ENCODE results near the gene NUDT4. TPM values are rescaled to one million over a fixed set of nuclear protein-coding genes. Genes with fewer than 3 reads are reported as not detected.
"Not testable (repeated sequence)": the region's sequence is repeated elsewhere in the genome, so short reads cannot be mapped to it uniquely, and the experiment has no call there.

Gene NUDT4
- polyA plus RNA-seq, 1 experiment: 77.7 TPM

DNA sequence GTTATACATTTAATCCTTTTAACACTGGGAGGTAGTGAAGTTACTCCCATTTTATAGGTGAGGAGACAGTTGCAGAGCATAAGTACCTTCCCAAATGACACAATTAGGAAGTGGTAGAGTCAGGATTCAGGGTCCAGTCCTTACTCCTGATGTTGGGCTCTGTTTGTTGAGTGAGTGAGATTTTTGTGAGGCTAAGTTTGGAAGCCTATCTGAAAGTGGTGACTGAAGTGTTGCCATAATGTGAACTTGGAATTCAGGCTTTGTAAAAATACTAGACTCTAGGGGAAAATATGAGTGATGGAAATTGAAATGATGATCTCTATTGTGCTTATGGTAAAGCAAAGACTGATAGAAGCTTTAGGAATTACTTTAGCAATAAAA lies 2.2 kb downstream of the NUDT4 start:
- H3K4me3 ChIP-seq (ENCODE audit: low read depth, low read length): peak overlapping the region; percentile 91
- H3K9me3 ChIP-seq (ENCODE audit: control insufficient read depth, insufficient read depth, low read length): no peaks in the 10 kb centered on the region
- POLR2A ChIA-PET: no interaction called here
- CTCF ChIA-PET: interaction anchor here (0.7 to 6.4 kb wide), 8 partner anchors 9 to 395 kb away, joined by 3 to 49 read pairs (median 5); no protein-coding TSS in a partner anchor
- TF ChIP-seq, protein P1, sequence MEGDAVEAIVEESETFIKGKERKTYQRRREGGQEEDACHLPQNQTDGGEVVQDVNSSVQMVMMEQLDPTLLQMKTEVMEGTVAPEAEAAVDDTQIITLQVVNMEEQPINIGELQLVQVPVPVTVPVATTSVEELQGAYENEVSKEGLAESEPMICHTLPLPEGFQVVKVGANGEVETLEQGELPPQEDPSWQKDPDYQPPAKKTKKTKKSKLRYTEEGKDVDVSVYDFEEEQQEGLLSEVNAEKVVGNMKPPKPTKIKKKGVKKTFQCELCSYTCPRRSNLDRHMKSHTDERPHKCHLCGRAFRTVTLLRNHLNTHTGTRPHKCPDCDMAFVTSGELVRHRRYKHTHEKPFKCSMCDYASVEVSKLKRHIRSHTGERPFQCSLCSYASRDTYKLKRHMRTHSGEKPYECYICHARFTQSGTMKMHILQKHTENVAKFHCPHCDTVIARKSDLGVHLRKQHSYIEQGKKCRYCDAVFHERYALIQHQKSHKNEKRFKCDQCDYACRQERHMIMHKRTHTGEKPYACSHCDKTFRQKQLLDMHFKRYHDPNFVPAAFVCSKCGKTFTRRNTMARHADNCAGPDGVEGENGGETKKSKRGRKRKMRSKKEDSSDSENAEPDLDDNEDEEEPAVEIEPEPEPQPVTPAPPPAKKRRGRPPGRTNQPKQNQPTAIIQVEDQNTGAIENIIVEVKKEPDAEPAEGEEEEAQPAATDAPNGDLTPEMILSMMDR (IDR thresholded peaks at IDR 0.05; ENCODE audit: low read depth, low read length): no peak
- H3K27ac ChIP-seq (ENCODE audit: low read depth, low read length): no peak overlapping the region
- no peaks in the 10 kb centered on the region for H3K27me3 ChIP-seq (ENCODE audit: control insufficient read depth, insufficient read depth, low read length)
- DNase-seq (ENCODE audit: low read depth, low spot score): no peak

DNA sequence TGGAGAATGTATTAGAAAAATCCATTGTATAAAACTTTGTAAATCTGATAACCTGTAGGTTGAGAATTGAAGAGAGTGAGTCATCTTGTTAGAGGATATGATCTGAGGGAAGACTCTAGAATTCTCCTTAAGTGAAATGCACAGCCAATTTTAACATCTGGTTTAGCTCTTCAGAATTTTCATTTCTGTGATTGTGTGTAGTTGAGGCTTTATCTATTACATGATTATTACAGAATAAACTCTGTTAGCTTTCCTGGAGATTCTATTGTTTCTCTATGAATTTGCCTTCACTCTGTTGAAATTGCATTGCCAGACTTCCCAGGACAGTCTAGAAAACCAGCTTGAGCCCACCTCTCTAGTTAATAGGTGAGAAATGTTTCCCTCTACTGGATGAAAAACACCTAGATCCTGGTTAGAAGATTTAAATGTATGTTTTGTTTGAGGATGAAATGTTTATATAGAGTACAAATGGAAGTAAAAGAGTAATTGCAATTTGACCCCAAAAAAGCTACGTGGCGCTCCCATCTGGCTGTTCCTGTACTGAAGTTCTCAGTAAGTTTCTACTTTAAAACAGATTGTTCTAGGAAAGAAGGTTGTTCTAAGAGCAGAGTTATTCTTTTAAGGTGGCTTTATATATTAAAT lies 2.9 kb downstream of the NUDT4 start:
- H3K27ac ChIP-seq (ENCODE audit: low read depth, low read length): peak overlapping the region; percentile 75
- ChIA-PET CTCF (interaction anchor here (0.7 to 6.4 kb wide), 10 partner anchors 8 to 396 kb away, joined by 3 to 49 read pairs (median 4); no protein-coding TSS in a partner anchor), POLR2A (interaction anchor here (0.8 to 1.3 kb wide), 2 partner anchors 451 to 757 kb away, joined by 3 read pairs; no protein-coding TSS in a partner anchor)
- H3K9me3 ChIP-seq (ENCODE audit: control insufficient read depth, insufficient read depth, low read length): no peaks in the 10 kb centered on the region
- H3K4me3 ChIP-seq (ENCODE audit: low read depth, low read length): peak overlapping the region; percentile 91
- H3K27me3 ChIP-seq (ENCODE audit: control insufficient read depth, insufficient read depth, low read length): no peaks in the 10 kb centered on the region
- no peak for DNase-seq (ENCODE audit: low read depth, low spot score)
- TF ChIP-seq, protein P1 (IDR thresholded peaks at IDR 0.05; ENCODE audit: low read depth, low read length): peak; percentile 42

DNA sequence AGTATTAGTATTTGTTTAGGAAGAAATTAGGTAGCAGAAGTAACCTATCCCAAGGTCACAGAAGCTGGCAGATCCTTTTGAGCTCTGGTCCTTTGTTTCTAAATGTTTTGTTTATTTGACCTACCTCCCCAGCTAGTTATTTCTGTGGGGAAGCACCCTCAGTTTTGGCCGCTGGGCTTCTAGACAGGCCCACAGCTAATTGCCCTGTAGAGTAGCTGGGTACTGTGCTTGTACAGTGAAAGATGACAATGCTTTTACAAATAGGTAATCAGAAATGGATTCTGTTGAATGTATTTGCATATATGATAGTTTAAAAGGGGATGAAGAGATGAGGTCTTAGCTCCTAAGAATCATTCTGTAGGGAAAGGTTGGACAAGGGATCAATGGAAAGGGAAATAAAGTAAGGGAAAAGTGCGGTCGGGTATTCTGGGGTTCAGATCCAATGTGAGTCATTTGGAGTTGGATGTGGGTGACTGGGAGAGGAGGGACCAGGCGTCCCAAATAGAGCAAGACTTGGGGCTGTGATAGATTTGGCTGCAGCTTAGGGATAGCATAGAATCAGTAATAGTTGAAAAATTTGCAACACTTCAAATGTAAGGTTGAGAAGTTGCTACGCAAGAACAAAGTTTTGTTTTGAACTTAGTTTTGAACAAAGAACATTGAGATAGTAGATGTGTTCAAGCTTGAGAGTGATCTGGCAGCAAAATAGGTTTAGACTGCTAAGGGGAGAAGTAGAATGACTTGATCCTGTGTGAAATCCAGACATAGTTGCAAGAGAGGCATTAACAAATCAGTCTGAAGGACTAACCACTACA lies 3.6 kb downstream of the NUDT4 start:
- no peaks in the 10 kb centered on the region for H3K27me3 ChIP-seq (ENCODE audit: control insufficient read depth, insufficient read depth, low read length)
- H3K27ac ChIP-seq (ENCODE audit: low read depth, low read length): peak overlapping the region; percentile 75
- no peak for DNase-seq (ENCODE audit: low read depth, low spot score)
- H3K9me3 ChIP-seq (ENCODE audit: control insufficient read depth, insufficient read depth, low read length): no peaks in the 10 kb centered on the region
- ChIA-PET CTCF (interaction anchor here (0.7 to 6.4 kb wide), 7 partner anchors 11 to 396 kb away, joined by 3 to 49 read pairs (median 4); no protein-coding TSS in a partner anchor), POLR2A (interaction anchor here (0.6 to 1.3 kb wide), 3 partner anchors 314 to 757 kb away, joined by 3 to 6 read pairs (median 3); no protein-coding TSS in a partner anchor)
- TF ChIP-seq, protein P1 (IDR thresholded peaks at IDR 0.05; ENCODE audit: low read depth, low read length): no peak
- H3K4me3 ChIP-seq (ENCODE audit: low read depth, low read length): peak overlapping the region; percentile 91

DNA sequence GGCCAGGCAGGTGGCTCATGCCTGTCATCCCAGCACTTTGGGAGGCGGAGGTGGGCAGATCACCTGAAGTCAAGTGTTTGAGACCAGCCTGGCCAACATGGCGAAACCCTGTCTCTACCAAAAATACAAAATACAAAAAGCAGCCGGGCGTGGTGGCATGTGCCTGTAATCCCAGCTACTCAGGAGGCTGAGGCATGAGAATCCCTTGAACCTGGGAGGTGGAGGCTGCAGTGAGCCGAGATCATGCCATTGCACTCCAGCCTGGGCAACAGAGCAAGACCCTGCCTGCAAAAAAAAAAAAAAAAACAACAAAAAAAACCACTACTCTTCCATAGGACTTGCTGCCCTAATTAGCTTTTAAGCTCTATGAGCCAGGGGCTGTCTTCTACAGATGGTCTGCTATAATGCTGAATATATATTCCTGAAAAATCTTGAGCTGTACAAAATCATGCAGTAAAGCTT lies 4.3 kb downstream of the NUDT4 start:
- ChIA-PET POLR2A (interaction anchor here (0.6 to 0.7 kb wide), 2 partner anchors 312 to 315 kb away, joined by 4 to 6 read pairs; no protein-coding TSS in a partner anchor), CTCF (interaction anchor here (0.9 to 6.9 kb wide), 5 partner anchors 10 to 395 kb away, joined by 3 to 49 read pairs (median 3); no protein-coding TSS in a partner anchor)
- not testable (repeated sequence) for H3K27me3 ChIP-seq (ENCODE audit: control insufficient read depth, insufficient read depth, low read length); H3K9me3 ChIP-seq (ENCODE audit: control insufficient read depth, insufficient read depth, low read length); DNase-seq (ENCODE audit: low read depth, low spot score); H3K27ac ChIP-seq (ENCODE audit: low read depth, low read length)
- H3K4me3 ChIP-seq (ENCODE audit: low read depth, low read length): peak overlapping the region; percentile 91

DNA sequence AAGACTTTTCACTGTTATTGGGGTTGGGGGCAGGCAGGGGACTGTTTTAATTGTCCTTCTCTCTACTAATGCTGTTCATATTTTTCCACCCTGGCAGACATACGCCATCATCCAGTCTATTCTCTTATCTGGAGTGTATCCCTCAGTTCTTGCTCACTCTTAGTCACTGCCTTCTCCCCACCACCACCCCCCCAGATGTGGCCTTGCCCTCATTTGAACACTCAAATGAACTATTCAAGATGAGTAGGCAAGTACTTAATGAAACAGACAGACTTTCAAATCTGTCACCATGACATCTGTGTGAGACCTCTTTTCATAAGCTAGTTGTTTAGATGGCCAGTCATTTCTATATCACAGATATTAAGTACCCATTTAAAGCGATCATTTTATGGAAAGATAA lies 10.1 kb downstream of the NUDT4 start:
- TF ChIP-seq, protein P1 (IDR thresholded peaks at IDR 0.05; ENCODE audit: low read depth, low read length): no peak
- POLR2A ChIA-PET: interaction anchor here (1.3 kb wide), 1 partner anchor 9 kb away, joined by 3 read pairs; no protein-coding TSS in a partner anchor
- Histone ChIP-seq H3K27ac (ENCODE audit: low read depth, low read length) (peak overlapping the region; percentile 39), H3K27me3 (ENCODE audit: control insufficient read depth, insufficient read depth, low read length) (no peaks in the 10 kb centered on the region), H3K4me3 (ENCODE audit: low read depth, low read length) (no peak overlapping the region), H3K9me3 (ENCODE audit: control insufficient read depth, insufficient read depth, low read length) (no peaks in the 10 kb centered on the region)
- CTCF ChIA-PET: interaction anchor here (0.6 to 6.9 kb wide), 3 partner anchors 9 to 400 kb away, joined by 4 to 47 read pairs (median 15); no protein-coding TSS in a partner anchor
- no peak for DNase-seq (ENCODE audit: low read depth, low spot score)
